ENCODE measurements around the gene BICD1. TPM values are rescaled to one million over a fixed set of nuclear protein-coding genes. Genes with fewer than 3 reads are reported as not detected.
"Not testable (repeated sequence)": the region's sequence is repeated elsewhere in the genome, so short reads cannot be mapped to it uniquely, and the experiment has no call there.

The BICD1 gene
- total RNA-seq, 1 donor from 2014 or later = 30.1 TPM

- no peak for DNase-seq (ENCODE audit: low spot score)
Measured at GRCh38 chr12:32145096-32145495, 38.4 kb downstream of the BICD1 start.

- DNase-seq (ENCODE audit: low spot score) = no peak
Measured at GRCh38 chr12:32146074-32146873, 39.6 kb downstream of the BICD1 start.

- DNase-seq (ENCODE audit: low spot score) = no peak
Measured at GRCh38 chr12:32148372-32148771, 41.7 kb downstream of the BICD1 start.

- DNase-seq (ENCODE audit: low spot score) = no peak
Measured at GRCh38 chr12:32149489-32149888, 42.8 kb downstream of the BICD1 start.

- DNase-seq (ENCODE audit: low spot score) = no peak
Measured at GRCh38 chr12:32151086-32151485, 44.4 kb downstream of the BICD1 start.

- DNase-seq (ENCODE audit: low spot score) = no peak
Measured at GRCh38 chr12:32151552-32151951, 44.9 kb downstream of the BICD1 start.

- no peak for DNase-seq (ENCODE audit: low spot score)
Measured at GRCh38 chr12:32155041-32155440, 48.4 kb downstream of the BICD1 start.

GRCh38 chr12:32155961-32156529 lies 49.4 kb downstream of the BICD1 start:
- no peak for DNase-seq (ENCODE audit: low spot score)

GRCh38 chr12:32158525-32158924 lies 51.9 kb downstream of the BICD1 start:
- no peak for DNase-seq (ENCODE audit: low spot score)

- no peak for DNase-seq (ENCODE audit: low spot score)
Measured at GRCh38 chr12:32159381-32159780, 52.7 kb downstream of the BICD1 start.

- DNase-seq (ENCODE audit: low spot score) = peak; percentile 24
Measured at GRCh38 chr12:32159925-32160324, 53.3 kb downstream of the BICD1 start.

- DNase-seq (ENCODE audit: low spot score) = no peak
Measured at GRCh38 chr12:32161058-32161457, 54.4 kb downstream of the BICD1 start.

- no peak for DNase-seq (ENCODE audit: low spot score)
Measured at GRCh38 chr12:32163596-32163995, 56.9 kb downstream of the BICD1 start.

- DNase-seq (ENCODE audit: low spot score) = no peak
Measured at GRCh38 chr12:32166510-32166909, 59.9 kb downstream of the BICD1 start.

- no peak for DNase-seq (ENCODE audit: low spot score)
Measured at GRCh38 chr12:32170437-32170998, 63.9 kb downstream of the BICD1 start.

- no peak for DNase-seq (ENCODE audit: low spot score)
Measured at GRCh38 chr12:32171211-32171610, 64.6 kb downstream of the BICD1 start.

GRCh38 chr12:32176606-32177005 lies 70.0 kb downstream of the BICD1 start:
- no peak for DNase-seq (ENCODE audit: low spot score)

- DNase-seq (ENCODE audit: low spot score) = no peak
Measured at GRCh38 chr12:32178341-32179010, 71.8 kb downstream of the BICD1 start.

GRCh38 chr12:32179011-32179395 lies 72.4 kb downstream of the BICD1 start:
- DNase-seq (ENCODE audit: low spot score) = no peak

- DNase-seq (ENCODE audit: low spot score) = no peak
Measured at GRCh38 chr12:32181498-32182175, 75.0 kb downstream of the BICD1 start.

GRCh38 chr12:32183650-32184049 lies 77.0 kb downstream of the BICD1 start:
- DNase-seq (ENCODE audit: low spot score) = no peak

GRCh38 chr12:32187127-32187526 lies 80.5 kb downstream of the BICD1 start:
- DNase-seq (ENCODE audit: low spot score) = not testable (repeated sequence)

Measured in mucosa of gallbladder (tissue), 1 donor.